Measurements from ENCODE around the gene ZNF264.
A peak's percentile ranks its signal among the peaks of the same experiment; 100 is the strongest.
"Not testable (repeated sequence)": the region's sequence is repeated elsewhere in the genome, so short reads cannot be mapped to it uniquely, and the experiment has no call there.

ZNF264 gene

DNA sequence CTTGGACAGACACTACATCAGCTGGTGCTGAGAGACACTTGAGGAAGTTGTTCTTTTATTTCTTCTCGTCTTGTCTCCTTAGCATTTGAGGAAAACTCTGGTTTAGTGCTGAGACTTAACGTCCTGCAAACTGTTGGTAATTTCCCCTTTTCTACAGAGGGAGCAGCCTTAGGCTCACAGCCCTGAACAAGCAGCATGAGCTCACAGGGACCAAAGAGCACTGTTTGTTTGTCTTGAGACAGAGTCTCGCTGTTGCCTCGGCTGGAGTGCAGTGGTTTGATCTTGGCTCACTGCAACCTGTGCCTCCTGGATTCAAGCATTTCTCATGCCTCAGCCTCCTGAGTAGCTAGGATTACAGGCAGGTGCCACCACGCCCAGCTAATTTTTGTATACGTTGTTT is 54.7 kb downstream of the ZNF264 start:
- DNase-seq, result no peak

DNA sequence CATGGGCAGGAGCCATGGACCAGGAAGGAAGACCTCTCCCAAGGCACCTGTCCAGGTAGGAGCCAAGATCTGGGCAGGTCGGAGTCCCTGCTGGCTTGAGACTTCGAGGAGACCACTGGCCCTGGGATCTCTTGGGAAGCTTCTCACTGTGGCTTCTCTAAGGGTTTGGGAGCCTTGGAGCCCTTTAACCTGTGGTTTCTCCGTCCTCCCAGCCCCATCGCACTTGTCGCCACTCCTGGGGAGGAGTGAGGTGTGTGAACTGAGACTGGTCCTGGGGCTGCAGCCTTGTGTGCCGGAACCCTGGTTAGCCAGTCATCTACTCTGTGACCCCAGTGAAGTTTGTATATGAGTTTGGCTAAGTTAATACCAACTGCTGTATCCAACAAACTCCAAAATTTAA is 57.3 kb downstream of the ZNF264 start:
- DNase-seq, result no peak

DNA sequence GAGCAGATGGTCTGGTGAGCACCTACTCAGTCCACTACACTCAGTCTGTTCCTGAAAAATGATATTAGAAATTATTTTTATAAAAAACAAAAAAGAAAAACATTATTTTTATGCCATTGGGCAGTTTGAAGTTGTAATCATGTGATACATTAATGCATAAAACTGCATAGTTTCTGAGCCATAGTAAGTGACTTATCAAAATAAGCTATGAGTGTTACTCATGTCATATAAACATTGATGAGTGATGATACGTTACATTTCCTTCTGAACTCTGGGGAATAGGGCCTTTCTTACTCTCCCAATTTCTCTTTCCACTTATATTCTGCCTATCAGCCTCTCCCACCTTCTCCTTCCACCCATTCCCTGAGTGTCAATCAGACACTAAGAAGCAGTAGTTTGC is 58.0 kb downstream of the ZNF264 start:
- no peak for DNase-seq

DNA sequence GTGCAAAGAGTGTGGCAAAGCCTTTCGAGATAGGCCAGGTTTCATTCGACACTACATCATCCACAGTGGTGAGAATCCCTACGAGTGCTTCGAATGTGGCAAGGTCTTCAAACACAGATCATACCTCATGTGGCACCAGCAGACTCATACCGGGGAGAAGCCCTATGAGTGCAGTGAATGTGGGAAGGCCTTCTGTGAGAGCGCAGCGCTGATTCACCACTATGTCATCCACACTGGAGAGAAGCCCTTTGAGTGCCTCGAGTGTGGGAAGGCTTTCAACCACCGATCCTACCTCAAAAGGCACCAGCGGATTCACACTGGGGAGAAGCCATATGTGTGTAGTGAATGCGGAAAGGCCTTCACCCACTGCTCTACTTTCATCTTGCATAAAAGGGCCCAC is 62.5 kb downstream of the ZNF264 start:
- not testable (repeated sequence) for DNase-seq

DNA sequence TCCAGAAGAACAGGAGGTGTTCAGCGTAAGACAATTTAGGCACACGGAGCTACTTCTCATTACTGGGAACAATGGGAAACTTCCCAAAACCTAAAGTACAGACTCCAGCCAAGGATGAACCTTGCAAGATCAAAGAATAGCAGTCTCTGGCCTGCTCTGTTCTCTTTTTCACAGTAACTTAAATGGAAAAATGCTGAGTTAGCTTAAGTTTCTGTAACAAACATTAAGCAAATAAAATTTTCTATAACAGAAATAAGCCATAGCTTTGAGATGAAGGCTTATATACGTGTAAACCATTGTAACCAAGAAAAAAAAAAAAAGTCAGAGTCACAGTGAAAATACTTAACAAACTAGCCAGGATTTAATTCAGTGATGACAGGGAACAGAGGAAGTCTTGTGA is 70.7 kb downstream of the ZNF264 start:
- no peak for DNase-seq

DNA sequence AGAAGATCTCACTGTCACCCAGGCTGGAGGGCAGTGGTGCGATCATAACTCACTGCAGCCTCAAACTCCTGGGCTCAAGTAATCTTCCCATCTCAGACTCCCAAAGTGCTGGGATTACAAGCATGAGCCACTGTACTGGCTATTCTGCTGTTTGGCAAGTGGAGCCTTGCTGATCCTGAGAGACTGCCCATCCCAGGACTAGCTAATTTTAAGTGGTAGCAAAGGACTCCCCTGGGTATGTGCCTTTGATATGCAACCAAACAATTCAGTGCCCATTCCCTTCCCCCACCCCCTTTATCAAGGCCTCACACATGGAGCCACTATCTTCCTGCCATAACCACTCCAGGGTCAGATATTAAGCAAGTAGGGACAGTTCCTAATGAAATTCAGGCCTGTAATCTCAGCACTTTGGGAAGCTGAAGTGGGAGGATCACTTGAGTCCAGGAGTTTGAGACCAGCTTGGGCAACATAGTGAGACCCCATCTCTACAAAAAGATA is 72.0 kb downstream of the ZNF264 start:
- DNase-seq, result no peak

DNA sequence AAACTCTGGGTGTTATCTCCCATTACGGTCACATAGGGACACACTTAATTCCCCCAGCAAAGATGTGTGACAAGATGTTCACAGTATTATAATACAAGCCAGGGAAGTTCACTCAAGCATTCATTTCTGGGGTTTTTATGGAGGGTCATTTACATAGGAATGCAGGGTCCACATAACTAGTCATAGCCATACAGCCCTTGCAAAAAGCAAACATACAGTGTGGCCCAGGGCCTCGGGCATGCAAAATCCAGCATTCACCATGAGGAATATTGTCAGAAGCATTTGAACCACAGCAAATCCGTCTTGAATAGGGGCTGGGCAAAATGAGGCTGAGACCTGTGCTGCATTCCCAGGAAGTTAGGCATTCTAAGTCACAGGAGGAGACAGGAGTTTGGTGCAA is 76.0 kb downstream of the ZNF264 start:
- DNase-seq, result no peak

DNA sequence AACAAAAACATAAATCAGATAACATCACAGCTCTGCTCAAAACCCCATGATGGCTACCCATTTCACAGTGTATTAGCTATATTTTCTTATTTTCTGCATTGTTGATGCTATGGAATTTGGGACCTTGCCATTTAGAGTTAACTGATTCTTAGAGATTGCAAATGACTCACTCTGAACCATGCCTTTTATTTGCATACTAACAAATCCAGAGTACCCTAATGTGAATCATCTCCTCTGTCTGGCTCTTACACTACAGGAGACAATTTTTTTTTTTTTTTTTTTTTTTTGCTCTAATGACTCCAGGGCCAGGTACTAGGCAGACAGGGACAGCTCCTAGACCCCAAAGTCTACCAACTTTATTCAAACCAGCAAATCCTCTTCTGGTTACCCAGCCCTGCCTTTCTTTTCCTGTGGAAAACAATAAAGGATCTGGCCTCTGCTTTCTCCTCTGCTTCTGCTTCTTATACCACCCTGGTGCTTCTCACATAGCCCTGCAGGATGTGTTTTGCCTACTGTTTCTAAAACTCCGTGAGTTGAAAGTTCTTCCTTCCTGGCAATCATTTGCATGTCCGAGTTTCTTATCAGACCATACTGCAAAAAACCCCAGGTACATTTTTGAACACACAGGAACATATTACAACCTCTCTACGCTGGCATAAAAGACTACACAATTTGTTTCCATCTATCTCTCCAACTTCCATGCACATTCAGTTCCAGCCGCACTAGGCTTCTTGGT is 78.4 kb downstream of the ZNF264 start:
- peak; percentile 19 for DNase-seq

DNA sequence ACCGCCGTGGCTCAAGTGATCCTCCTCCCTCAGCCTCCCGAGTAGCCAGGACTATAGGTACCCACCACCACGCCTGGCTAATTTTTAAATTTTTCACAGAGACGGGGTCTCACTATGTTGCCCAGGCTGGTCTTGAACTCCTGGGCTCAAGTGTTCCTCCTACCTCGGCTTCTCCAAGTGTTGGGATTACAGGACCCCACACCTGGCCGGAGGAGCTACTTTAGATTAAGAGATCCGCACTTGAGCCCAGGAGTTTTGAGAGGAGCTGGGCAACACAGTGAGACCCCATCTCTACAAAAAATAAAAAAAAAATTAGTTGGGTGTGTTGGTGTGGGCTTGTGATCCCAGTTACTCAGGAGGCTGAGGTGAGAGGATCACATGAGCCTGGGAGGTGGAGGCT is 80.0 kb downstream of the ZNF264 start:
- no peak for DNase-seq
